Measurements from ENCODE around the gene PRPH.

PRPH gene

DNA sequence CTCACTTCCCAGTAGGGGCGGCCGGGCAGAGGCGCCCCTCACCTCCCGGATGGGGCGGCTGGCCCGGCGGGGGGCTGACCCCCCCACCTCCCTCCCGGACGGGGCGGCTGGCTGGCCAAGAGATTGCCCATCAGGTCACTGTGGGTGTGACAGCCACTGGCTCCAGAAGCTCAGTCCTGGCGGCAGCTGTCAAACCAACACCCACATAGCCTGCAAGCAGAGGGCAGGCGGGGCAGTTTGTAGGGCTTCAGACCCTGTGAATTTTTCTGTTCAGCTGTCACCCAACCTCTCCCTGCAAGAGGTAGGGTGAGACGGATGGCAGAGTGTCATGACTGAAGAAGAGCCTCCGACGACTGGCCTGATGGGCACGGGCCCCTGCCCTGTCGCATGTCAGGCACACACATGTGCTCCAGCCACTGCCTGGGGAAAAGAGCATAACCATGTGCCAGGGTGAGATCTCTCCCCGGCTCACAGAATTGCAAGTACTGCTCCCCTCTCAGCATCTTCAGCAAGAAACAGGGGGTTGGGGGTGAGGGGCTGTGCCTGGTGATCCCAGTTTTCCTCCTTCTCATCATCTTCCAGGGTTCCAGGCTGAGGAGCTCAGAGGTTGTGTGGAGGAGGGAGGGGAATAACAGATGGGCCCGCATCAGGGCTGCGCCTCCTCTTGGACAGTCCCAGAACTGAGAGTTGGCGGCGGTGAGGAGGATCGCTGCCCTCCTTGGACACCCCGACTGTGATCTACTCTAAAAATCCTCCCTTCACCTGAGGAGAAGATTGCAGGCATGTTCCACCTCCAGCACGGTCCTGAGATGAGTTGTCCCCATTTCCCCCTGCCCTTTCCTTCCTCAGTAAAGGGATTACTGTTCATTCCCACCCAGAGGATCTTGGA is 11.2 kb upstream of the PRPH start:
- Histone ChIP-seq H3K9me3 (ENCODE audit: control extremely low read depth in 1 of 5, control insufficient read depth in 4 of 5, insufficient read depth in 2 of 5, low read depth in 1 of 5, low read length in 4 of 5) (no peaks in the 10 kb centered on the region), H3K4me1 (ENCODE audit: control extremely low read depth in 1 of 4, control insufficient read depth in 4 of 4, insufficient read depth in 4 of 4, low read length in 3 of 4) (no peaks in the 10 kb centered on the region), H3K27me3 (replicated peaks in 2 of 5; ENCODE audit: control insufficient read depth in 4 of 5, insufficient read depth in 5 of 5, low read length in 4 of 5) (peaks cover 0 to 14% (median 8%) of the 10 kb centered on the region in 5 experiments), H3K36me3 (ENCODE audit: control insufficient read depth in 4 of 4, insufficient read depth in 4 of 4, low read length in 3 of 4) (no peaks in the 10 kb centered on the region), H3K27ac (ENCODE audit: insufficient read depth in 1 of 2, low read depth in 1 of 2, low read length in 2 of 2, poor library complexity in 1 of 2, severe bottlenecking in 2 of 2) (no peak overlapping the region), H3K4me3 (ENCODE audit: control insufficient read depth in 1 of 7, extremely low read depth in 1 of 7, insufficient read depth in 4 of 7, low read depth in 2 of 7, low read length in 6 of 7) (no peak overlapping the region)
- ChIA-PET CTCF (interaction anchor here (1.4 to 7.0 kb wide), 4 partner anchors 9 to 79 kb away, joined by 5 to 47 read pairs (median 7); partner anchors contain the start of genes DNAJC22 and PRPH), POLR2A (no interaction called here)
- 97% methylated on average over 20 of the region's 25 CpGs for WGBS (ENCODE audit: insufficient coverage)
- no peak for DNase-seq

DNA sequence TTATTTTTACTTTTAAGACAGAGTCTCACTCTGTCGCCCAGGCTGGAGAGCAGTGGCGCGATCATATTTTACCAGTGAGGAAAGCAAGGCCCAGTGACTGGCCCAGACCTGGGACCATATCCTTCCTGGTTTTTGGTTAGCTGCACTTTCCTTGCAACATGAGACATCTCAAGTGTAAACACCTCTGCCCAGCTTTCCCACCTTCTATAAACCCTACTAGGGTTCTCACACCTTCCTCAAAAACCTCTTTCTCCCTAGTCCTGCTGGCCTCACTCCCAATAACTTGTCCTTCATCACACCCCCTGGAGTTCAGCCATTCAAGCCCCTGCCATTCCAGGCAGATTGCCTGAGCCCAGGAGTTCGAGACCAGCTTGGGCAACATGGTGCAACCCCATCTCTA is 10.3 kb upstream of the PRPH start:
- H3K9me3 ChIP-seq (ENCODE audit: control extremely low read depth in 1 of 5, control insufficient read depth in 4 of 5, insufficient read depth in 2 of 5, low read depth in 1 of 5, low read length in 4 of 5) = no peaks in the 10 kb centered on the region
- H3K27ac ChIP-seq (ENCODE audit: insufficient read depth in 1 of 2, low read depth in 1 of 2, low read length in 2 of 2, poor library complexity in 1 of 2, severe bottlenecking in 2 of 2) = no peak overlapping the region
- 92% methylated on average over 4 of the region's 4 CpGs for WGBS (ENCODE audit: insufficient coverage)
- DNase-seq = no peak
- peaks cover 3 to 18% (median 8%) of the 10 kb centered on the region in 5 experiments for H3K27me3 ChIP-seq (replicated peaks in 2 of 5; ENCODE audit: control insufficient read depth in 4 of 5, insufficient read depth in 5 of 5, low read length in 4 of 5)
- no peaks in the 10 kb centered on the region for H3K36me3 ChIP-seq (ENCODE audit: control insufficient read depth in 4 of 4, insufficient read depth in 4 of 4, low read length in 3 of 4)
- ChIA-PET CTCF (interaction anchor here (1.4 to 16.9 kb wide), 7 partner anchors 8 to 78 kb away, joined by 3 to 124 read pairs (median 6); partner anchors contain the start of genes DNAJC22 and PRPH), POLR2A (interaction anchor here (0.6 kb wide), 1 partner anchor 233 kb away, joined by 5 read pairs; no protein-coding TSS in a partner anchor)
- no peak overlapping the region for H3K4me3 ChIP-seq (ENCODE audit: control insufficient read depth in 1 of 7, extremely low read depth in 1 of 7, insufficient read depth in 4 of 7, low read depth in 2 of 7, low read length in 6 of 7)
- H3K4me1 ChIP-seq (ENCODE audit: control extremely low read depth in 1 of 4, control insufficient read depth in 4 of 4, insufficient read depth in 4 of 4, low read length in 3 of 4) = no peaks in the 10 kb centered on the region

DNA sequence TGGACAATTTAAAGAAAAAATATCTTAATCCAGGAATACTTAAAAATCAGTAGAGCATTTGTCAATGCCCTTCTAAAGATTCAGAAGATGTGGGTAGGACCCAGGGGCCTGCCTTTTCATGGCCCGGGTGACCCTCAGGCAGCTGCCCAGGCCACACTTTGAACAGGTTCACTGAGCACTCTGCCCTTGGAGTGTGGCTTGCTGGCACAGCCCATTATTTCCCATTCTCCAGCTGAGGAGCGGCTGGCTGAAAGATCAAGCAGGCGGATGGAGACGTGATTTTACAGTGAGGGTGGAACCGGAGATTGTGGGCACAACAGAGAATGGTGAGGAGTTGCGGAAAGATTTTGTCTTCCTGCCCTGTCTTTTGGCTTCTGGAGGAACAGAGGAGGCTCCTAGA is 7.1 kb upstream of the PRPH start:
- Histone ChIP-seq H3K9me3 (ENCODE audit: control extremely low read depth in 1 of 5, control insufficient read depth in 4 of 5, insufficient read depth in 2 of 5, low read depth in 1 of 5, low read length in 4 of 5) (no peaks in the 10 kb centered on the region), H3K27ac (ENCODE audit: insufficient read depth in 1 of 2, low read depth in 1 of 2, low read length in 2 of 2, poor library complexity in 1 of 2, severe bottlenecking in 2 of 2) (no peak overlapping the region), H3K36me3 (ENCODE audit: control insufficient read depth in 4 of 4, insufficient read depth in 4 of 4, low read length in 3 of 4) (no peaks in the 10 kb centered on the region), H3K27me3 (replicated peaks in 2 of 5; ENCODE audit: control insufficient read depth in 4 of 5, insufficient read depth in 5 of 5, low read length in 4 of 5) (peaks cover 5 to 29% (median 11%) of the 10 kb centered on the region in 5 experiments), H3K4me1 (ENCODE audit: control extremely low read depth in 1 of 4, control insufficient read depth in 4 of 4, insufficient read depth in 4 of 4, low read length in 3 of 4) (no peaks in the 10 kb centered on the region), H3K4me3 (ENCODE audit: control insufficient read depth in 1 of 7, extremely low read depth in 1 of 7, insufficient read depth in 4 of 7, low read depth in 2 of 7, low read length in 6 of 7) (no peak overlapping the region)
- POLR2A ChIA-PET = no interaction called here
- CTCF ChIA-PET = interaction anchor here (0.6 to 16.9 kb wide), 16 partner anchors 7 to 229 kb away, joined by 3 to 172 read pairs (median 10); partner anchors contain the start of genes C1QL4, DNAJC22 and PRPH
- no peak for DNase-seq
- WGBS (ENCODE audit: insufficient coverage) = 65% methylated on average over 4 of the region's 6 CpGs

GRCh38 chr12:49288412-49288853 is 6.5 kb upstream of the PRPH start:
- H3K36me3 ChIP-seq (ENCODE audit: control insufficient read depth in 4 of 4, insufficient read depth in 4 of 4, low read length in 3 of 4) = no peaks in the 10 kb centered on the region
- DNase-seq = peak; percentile 62 to 78 (median 72)
- no peak overlapping the region for H3K27ac ChIP-seq (ENCODE audit: insufficient read depth in 1 of 2, low read depth in 1 of 2, low read length in 2 of 2, poor library complexity in 1 of 2, severe bottlenecking in 2 of 2)
- no peaks in the 10 kb centered on the region for H3K4me1 ChIP-seq (ENCODE audit: control extremely low read depth in 1 of 4, control insufficient read depth in 4 of 4, insufficient read depth in 4 of 4, low read length in 3 of 4)
- CTCF ChIA-PET = interaction anchor here (1.1 to 16.9 kb wide), 18 partner anchors 9 to 228 kb away, joined by 3 to 172 read pairs (median 10); partner anchors contain the start of genes C1QL4 and DNAJC22
- H3K4me3 ChIP-seq (ENCODE audit: control insufficient read depth in 1 of 7, extremely low read depth in 1 of 7, insufficient read depth in 4 of 7, low read depth in 2 of 7, low read length in 6 of 7) = no peak overlapping the region
- POLR2A ChIA-PET = no interaction called here
- 13% methylated on average over 11 of the region's 11 CpGs for WGBS (ENCODE audit: insufficient coverage)
- H3K9me3 ChIP-seq (ENCODE audit: control extremely low read depth in 1 of 5, control insufficient read depth in 4 of 5, insufficient read depth in 2 of 5, low read depth in 1 of 5, low read length in 4 of 5) = no peaks in the 10 kb centered on the region
- H3K27me3 ChIP-seq (replicated peaks in 2 of 5; ENCODE audit: control insufficient read depth in 4 of 5, insufficient read depth in 5 of 5, low read length in 4 of 5) = peaks cover 5 to 35% (median 14%) of the 10 kb centered on the region in 5 experiments

GRCh38 chr12:49288922-49289555 is 5.9 kb upstream of the PRPH start:
- Histone ChIP-seq H3K27ac (ENCODE audit: insufficient read depth in 1 of 2, low read depth in 1 of 2, low read length in 2 of 2, poor library complexity in 1 of 2, severe bottlenecking in 2 of 2) (no peak overlapping the region), H3K36me3 (ENCODE audit: control insufficient read depth in 4 of 4, insufficient read depth in 4 of 4, low read length in 3 of 4) (no peaks in the 10 kb centered on the region), H3K4me3 (ENCODE audit: control insufficient read depth in 1 of 7, extremely low read depth in 1 of 7, insufficient read depth in 4 of 7, low read depth in 2 of 7, low read length in 6 of 7) (no peak overlapping the region), H3K27me3 (replicated peaks in 2 of 5; ENCODE audit: control insufficient read depth in 4 of 5, insufficient read depth in 5 of 5, low read length in 4 of 5) (peaks cover 8 to 41% (median 18%) of the 10 kb centered on the region in 5 experiments), H3K4me1 (ENCODE audit: control extremely low read depth in 1 of 4, control insufficient read depth in 4 of 4, insufficient read depth in 4 of 4, low read length in 3 of 4) (peaks cover 0 to under 1% (median 0%) of the 10 kb centered on the region in 4 experiments), H3K9me3 (ENCODE audit: control extremely low read depth in 1 of 5, control insufficient read depth in 4 of 5, insufficient read depth in 2 of 5, low read depth in 1 of 5, low read length in 4 of 5) (no peaks in the 10 kb centered on the region)
- WGBS (ENCODE audit: insufficient coverage) = 90% methylated on average over 9 of the region's 9 CpGs
- DNase-seq = no peak
- POLR2A ChIA-PET = no interaction called here
- CTCF ChIA-PET = interaction anchor here (0.8 to 16.9 kb wide), 20 partner anchors 8 to 228 kb away, joined by 3 to 172 read pairs (median 8); partner anchors contain the start of genes C1QL4 and DNAJC22

DNA sequence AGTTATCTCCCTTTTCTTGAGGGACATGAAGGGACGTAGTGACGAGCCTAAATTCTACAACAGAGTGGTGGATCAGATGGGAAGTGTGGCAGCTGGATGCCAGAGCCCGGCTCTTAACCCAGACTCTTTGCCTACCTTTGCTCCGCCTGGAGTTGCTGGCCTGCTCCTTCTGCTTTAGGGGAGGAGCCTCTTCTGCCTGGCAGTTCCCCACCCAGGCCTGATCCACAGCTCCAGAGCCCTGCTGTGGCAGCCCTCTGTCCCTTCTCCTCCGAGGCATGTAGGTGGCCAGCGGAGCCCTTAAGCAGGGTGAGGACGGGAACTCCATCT is 2.3 kb upstream of the PRPH start:
- Histone ChIP-seq H3K27me3 (replicated peaks in 2 of 5; ENCODE audit: control insufficient read depth in 4 of 5, insufficient read depth in 5 of 5, low read length in 4 of 5) (peaks cover 4 to 68% (median 42%) of the 10 kb centered on the region in 5 experiments), H3K9me3 (ENCODE audit: control extremely low read depth in 1 of 5, control insufficient read depth in 4 of 5, insufficient read depth in 2 of 5, low read depth in 1 of 5, low read length in 4 of 5) (no peaks in the 10 kb centered on the region), H3K4me1 (ENCODE audit: control extremely low read depth in 1 of 4, control insufficient read depth in 4 of 4, insufficient read depth in 4 of 4, low read length in 3 of 4) (peaks cover 0 to 26% (median 16%) of the 10 kb centered on the region in 4 experiments), H3K27ac (ENCODE audit: insufficient read depth in 1 of 2, low read depth in 1 of 2, low read length in 2 of 2, poor library complexity in 1 of 2, severe bottlenecking in 2 of 2) (no peak overlapping the region), H3K4me3 (ENCODE audit: control insufficient read depth in 1 of 7, extremely low read depth in 1 of 7, insufficient read depth in 4 of 7, low read depth in 2 of 7, low read length in 6 of 7) (no peak overlapping the region), H3K36me3 (ENCODE audit: control insufficient read depth in 4 of 4, insufficient read depth in 4 of 4, low read length in 3 of 4) (no peaks in the 10 kb centered on the region)
- CTCF ChIA-PET = interaction anchor here (0.9 to 16.9 kb wide), 8 partner anchors 8 to 65 kb away, joined by 3 to 172 read pairs (median 14); partner anchors contain the start of gene C1QL4
- no peak for DNase-seq
- POLR2A ChIA-PET = no interaction called here
- 98% methylated on average over 5 of the region's 7 CpGs for WGBS (ENCODE audit: insufficient coverage)
